Choroid plexus epithelial cell (primary cell): Measurements from ENCODE around the gene C2orf42.
"Not testable (repeated sequence)": the region's sequence is repeated elsewhere in the genome, so short reads cannot be mapped to it uniquely, and the experiment has no call there.

ENCODE experiments used
- DNase-seq: peaks from one replicate; pipeline ENCODE4 v3.0.0-alpha.2; 2010; ENCODE audit warnings: low read depth
- H3K4me3 ChIP-seq: 2 replicates; pipeline ENCODE4 v1.5.1; 2011; ENCODE audit warnings: low read depth, mild to moderate bottlenecking, control low read depth, low read length, moderate library complexity
- TF ChIP-seq, protein P1 (sequence below): conservative IDR thresholded peaks from 2 replicates; pipeline ENCODE4 v1.5.1; 2011; ENCODE audit warnings: low read depth, mild to moderate bottlenecking, control low read depth, inconsistent platforms, low read length, moderate library complexity

The C2orf42 gene

DNA sequence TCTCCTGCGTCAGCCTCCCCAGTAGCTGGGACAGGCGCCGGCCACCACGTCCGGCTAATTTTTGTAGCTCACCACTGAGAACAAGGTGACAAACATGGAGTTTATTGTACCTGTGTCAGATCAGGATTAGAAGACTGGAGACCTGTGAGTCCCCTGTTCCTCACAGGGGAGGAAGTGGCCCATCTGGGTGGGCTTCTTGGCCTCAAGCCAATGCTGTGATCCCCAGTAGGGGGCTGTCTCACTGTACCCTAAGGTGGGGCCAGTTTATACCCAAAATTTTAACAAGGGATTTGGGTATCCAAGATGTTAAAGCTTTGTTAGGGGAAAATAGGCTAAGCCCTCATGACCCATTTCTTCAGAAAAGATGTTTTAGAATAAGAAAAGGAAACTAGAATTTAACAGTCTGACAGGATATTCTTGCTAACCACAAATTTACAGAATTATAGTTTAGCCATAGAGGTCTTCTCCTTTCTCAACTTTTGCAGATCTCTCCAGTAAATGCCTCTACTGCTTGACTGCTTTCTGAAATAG lies 87.2 kb downstream of the C2orf42 start:
- no peak for DNase-seq
- no peak overlapping the region for H3K4me3 ChIP-seq
- TF ChIP-seq, protein P1, sequence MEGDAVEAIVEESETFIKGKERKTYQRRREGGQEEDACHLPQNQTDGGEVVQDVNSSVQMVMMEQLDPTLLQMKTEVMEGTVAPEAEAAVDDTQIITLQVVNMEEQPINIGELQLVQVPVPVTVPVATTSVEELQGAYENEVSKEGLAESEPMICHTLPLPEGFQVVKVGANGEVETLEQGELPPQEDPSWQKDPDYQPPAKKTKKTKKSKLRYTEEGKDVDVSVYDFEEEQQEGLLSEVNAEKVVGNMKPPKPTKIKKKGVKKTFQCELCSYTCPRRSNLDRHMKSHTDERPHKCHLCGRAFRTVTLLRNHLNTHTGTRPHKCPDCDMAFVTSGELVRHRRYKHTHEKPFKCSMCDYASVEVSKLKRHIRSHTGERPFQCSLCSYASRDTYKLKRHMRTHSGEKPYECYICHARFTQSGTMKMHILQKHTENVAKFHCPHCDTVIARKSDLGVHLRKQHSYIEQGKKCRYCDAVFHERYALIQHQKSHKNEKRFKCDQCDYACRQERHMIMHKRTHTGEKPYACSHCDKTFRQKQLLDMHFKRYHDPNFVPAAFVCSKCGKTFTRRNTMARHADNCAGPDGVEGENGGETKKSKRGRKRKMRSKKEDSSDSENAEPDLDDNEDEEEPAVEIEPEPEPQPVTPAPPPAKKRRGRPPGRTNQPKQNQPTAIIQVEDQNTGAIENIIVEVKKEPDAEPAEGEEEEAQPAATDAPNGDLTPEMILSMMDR, result no peak

DNA sequence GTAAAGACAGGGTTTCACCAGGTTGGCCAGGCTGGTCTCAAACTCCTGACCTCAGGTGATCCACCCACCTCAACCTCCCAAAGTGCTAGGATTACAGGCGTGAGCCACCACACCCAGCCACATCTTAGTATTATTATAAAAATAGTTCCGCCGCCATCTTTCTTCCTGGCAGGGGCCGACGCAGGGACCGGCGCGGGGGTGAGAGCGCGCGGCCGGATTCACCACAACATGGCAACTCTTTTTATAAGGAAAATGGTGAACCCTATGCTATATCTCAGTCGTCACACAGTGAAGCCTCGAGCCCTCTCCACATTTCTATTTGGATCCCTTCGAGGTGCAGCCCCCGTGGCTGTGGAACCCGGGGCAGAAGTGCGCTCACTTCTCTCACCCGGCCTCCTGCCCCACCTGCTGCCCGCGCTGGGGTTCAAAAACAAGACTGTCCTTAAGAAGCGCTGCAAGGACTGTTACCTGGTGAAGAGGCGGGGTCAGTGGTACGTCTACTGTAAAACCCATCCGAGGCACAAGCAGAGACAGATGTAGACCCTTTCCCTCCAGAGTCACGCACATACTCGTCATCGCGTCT lies 88.4 kb downstream of the C2orf42 start:
- H3K4me3 ChIP-seq, DNase-seq: not testable (repeated sequence)

DNA sequence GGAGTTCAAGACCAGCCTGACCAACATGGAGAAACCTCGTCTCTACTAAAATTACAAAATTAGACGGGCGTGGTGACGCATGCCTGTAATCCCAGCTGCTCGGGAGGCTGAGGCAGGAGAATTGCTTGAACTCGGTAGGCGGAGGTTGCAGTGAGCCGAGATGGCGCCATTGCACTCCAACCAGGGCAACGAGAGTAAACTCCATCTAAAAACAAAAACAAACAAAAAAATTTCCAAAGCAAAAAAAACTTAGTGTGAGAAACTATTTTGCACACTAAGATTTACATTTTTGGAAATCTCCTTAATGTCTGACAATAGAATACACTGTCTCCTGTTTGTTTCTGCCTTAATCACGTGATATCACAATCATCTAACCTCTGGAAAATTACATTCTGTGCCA lies 89.1 kb downstream of the C2orf42 start:
- not testable (repeated sequence) for H3K4me3 ChIP-seq, DNase-seq

DNA sequence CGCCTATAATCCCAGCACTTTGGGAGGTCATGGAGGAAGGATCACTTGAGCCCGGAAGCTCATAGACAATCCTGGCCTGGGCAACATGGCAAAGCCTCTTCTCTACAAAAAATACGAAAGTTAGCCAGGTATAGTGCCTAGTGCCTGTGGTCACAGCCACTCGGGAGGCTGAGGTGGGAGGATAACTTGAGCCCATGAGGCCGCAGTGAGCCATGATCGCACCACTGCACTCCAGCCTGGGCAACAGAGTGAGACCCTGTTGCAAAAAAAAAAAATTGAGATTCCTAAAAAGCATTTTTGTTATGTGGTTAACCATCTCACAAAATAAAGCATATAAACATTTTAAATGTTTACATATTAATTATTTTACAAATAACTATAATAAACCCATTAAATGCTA lies 89.6 kb downstream of the C2orf42 start:
- H3K4me3 ChIP-seq, result no peak overlapping the region
- DNase-seq, result no peak
- TF ChIP-seq, protein P1, result no peak
